Panc1 (cell line): ENCODE data around the gene NPRL2.

Source experiments
- SIN3A ChIP-seq: IDR thresholded peaks from 2 replicates; pipeline ENCODE4 v1.6.1; 2012; ENCODE audit warnings: low read depth, mild to moderate bottlenecking, low read length, moderate library complexity, borderline replicate concordance; ENCODE audit not compliant: insufficient read depth
- TF ChIP-seq, protein P1 (sequence below): fragments of 450-650 bp; IDR thresholded peaks from 2 replicates; pipeline ENCODE4 v1.5.1; 2017; ENCODE audit warnings: mild to moderate bottlenecking
- TF ChIP-seq, protein P2 (sequence below), 2 experiments: IDR thresholded peaks; 2 replicates each; pipeline ENCODE4 v1.6.1; 2011 to 2012; ENCODE audit warnings: low read depth in 2 of 2, control low read depth in 1 of 2, low read length in 1 of 2, mild to moderate bottlenecking in 1 of 2, moderate library complexity in 1 of 2; ENCODE audit not compliant: insufficient read depth in 1 of 2

DNA sequence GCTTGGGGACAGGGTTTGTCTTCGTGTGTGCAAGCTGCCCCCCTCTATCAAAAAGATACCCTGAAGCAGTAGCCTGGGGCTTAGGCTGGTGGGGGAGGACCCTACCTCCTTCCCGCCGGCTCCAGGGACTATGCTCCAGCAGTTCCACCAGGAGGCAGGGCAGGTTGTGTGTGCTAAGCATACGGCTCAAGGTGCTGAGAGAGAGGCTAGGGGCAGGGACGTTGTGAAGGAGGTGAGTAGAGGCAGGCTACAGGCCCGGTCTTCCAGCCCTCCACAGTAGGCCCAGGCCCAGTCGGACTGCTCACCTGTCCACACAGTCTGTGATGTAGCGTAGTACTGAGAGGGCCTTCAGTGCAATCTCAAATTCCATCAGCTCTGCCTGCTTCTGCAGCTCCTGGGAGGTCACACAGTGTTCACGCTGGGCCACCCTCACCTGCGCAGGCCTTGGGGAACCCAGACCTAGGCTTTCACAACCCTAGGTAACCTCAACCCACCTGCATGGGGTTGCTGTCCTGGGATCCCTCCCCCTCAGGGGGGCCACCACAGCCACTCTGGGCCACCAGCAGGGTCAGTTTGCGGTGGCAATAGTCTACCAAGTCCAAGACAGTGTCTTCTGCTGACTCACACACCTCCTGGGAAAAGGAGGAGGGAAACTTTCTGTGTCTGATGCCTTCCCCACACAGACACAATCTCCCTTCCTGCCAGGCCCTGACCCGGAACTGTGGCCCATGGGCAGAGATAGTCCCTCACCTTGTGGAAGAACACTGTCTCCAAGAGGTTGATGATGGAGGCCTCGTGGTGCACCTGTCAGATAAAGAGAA lies 7.6 kb downstream of the NPRL2 start:
- TF ChIP-seq, protein P1, sequence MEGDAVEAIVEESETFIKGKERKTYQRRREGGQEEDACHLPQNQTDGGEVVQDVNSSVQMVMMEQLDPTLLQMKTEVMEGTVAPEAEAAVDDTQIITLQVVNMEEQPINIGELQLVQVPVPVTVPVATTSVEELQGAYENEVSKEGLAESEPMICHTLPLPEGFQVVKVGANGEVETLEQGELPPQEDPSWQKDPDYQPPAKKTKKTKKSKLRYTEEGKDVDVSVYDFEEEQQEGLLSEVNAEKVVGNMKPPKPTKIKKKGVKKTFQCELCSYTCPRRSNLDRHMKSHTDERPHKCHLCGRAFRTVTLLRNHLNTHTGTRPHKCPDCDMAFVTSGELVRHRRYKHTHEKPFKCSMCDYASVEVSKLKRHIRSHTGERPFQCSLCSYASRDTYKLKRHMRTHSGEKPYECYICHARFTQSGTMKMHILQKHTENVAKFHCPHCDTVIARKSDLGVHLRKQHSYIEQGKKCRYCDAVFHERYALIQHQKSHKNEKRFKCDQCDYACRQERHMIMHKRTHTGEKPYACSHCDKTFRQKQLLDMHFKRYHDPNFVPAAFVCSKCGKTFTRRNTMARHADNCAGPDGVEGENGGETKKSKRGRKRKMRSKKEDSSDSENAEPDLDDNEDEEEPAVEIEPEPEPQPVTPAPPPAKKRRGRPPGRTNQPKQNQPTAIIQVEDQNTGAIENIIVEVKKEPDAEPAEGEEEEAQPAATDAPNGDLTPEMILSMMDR, result no peak
- TF ChIP-seq, protein P2, sequence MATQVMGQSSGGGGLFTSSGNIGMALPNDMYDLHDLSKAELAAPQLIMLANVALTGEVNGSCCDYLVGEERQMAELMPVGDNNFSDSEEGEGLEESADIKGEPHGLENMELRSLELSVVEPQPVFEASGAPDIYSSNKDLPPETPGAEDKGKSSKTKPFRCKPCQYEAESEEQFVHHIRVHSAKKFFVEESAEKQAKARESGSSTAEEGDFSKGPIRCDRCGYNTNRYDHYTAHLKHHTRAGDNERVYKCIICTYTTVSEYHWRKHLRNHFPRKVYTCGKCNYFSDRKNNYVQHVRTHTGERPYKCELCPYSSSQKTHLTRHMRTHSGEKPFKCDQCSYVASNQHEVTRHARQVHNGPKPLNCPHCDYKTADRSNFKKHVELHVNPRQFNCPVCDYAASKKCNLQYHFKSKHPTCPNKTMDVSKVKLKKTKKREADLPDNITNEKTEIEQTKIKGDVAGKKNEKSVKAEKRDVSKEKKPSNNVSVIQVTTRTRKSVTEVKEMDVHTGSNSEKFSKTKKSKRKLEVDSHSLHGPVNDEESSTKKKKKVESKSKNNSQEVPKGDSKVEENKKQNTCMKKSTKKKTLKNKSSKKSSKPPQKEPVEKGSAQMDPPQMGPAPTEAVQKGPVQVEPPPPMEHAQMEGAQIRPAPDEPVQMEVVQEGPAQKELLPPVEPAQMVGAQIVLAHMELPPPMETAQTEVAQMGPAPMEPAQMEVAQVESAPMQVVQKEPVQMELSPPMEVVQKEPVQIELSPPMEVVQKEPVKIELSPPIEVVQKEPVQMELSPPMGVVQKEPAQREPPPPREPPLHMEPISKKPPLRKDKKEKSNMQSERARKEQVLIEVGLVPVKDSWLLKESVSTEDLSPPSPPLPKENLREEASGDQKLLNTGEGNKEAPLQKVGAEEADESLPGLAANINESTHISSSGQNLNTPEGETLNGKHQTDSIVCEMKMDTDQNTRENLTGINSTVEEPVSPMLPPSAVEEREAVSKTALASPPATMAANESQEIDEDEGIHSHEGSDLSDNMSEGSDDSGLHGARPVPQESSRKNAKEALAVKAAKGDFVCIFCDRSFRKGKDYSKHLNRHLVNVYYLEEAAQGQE (IDR thresholded peaks at IDR 0.05; ENCODE audit: insufficient read depth in 1 of 2, low read depth in 2 of 2, low read length in 1 of 2), result no peak
- no peak for TF ChIP-seq SIN3A
